AG09309 (cell line): ENCODE data around the gene TNFAIP8.

ENCODE experiments used
- DNase-seq: peaks from one replicate; pipeline ENCODE4 v3.0.0-alpha.2; 2010; ENCODE audit warnings: low read depth
- H3K4me3 ChIP-seq: 2 replicates; pipeline ENCODE4 v1.5.1; 2011; ENCODE audit warnings: mild to moderate bottlenecking, low read depth, low read length, moderate library complexity; ENCODE audit not compliant: control insufficient read depth
- CTCF ChIP-seq: IDR thresholded peaks from 2 replicates; pipeline ENCODE4 v1.5.1; 2011; ENCODE audit warnings: mild to moderate bottlenecking, low read depth, low read length, inconsistent platforms; ENCODE audit not compliant: insufficient read depth, control insufficient read depth; ENCODE audit errors: missing control alignments

The TNFAIP8 gene

DNA sequence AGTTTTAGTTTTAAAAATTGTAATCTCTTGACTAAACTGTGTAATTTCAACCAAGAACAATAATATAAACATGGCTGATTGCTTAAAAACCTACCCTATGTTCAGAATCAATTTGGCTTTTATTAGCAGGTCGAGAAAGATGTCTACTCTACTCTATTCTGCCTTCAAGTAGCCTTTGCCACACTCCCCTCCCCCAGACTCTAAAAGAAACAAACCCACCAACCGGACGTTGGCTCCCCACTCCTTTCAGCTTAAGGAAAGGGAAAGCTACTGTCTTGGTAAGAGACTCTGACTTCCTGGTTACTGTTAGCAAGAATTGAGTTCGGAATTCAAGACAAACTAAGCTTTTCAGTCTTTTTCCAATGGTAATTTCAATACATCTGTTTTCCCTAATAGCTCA is 46.7 kb downstream of the TNFAIP8 start:
- H3K4me3 ChIP-seq, result no peak overlapping the region
- no peak for TF ChIP-seq CTCF
- DNase-seq, result no peak

DNA sequence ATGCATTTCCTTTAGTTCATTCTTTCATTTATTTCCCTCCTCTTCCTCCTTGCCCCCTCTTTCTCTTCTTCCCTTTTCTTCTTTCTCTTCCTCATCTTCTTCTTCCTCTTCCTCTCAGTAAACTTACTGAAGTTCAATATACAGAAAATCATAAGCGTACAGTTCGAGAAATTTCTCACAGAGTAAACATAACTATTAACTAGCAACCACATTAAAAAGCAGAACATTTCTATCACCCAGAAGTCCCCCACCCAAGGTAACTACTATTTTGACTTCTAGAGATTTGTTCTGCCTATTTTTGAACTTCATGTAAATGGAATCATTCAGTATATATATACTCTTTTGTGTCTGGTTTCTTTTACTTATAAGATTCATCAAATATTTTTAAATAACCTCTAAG is 48.2 kb downstream of the TNFAIP8 start:
- no peak for TF ChIP-seq CTCF
- no peak overlapping the region for H3K4me3 ChIP-seq
- DNase-seq, result no peak

DNA sequence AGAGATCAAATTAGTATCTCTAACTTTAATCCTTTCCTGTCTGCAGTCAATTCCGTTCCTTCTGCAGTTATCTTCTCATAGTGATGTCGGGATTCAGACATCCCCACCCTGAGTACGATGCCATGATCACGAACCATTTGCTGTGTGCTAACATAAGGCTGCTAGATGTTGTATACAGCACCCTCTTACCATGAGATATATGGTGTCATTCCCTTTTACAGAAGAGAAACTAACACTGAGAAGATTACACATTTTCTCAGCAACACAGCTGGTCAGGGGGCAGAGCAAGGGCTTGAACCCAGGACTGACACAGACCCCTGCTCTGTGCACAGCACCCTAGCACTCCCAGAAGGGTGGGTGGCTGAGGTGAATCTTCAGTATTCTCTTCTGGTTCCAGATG is 49.6 kb downstream of the TNFAIP8 start:
- DNase-seq, result no peak
- H3K4me3 ChIP-seq, result no peak overlapping the region
- no peak for TF ChIP-seq CTCF

DNA sequence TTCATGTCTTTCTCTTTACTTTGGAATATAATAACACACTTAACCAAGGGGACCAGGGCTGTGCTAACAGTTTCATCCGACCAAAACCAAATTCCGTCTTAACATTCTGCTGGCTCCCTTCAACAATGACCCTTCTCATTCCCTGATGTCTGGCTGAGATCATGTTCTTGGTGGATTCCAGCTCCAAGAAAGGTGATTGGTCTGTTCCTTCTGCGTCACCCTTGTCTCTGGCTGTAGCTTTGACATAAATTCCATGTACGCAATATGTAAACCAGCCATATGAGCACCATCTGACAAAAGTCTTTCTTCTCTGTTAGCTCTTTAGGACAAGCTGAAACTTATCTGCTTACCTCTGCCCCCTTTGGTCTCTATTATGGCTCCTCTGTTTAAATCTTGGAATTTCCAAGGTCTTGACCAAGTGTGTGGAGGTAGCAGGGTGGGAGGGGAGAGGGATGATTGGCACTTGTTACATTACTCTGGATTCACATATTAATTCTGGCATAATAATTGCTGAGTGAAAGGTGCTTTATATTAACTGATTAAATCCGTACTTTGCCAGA is 50.8 kb downstream of the TNFAIP8 start:
- no peak for DNase-seq
- TF ChIP-seq CTCF, result no peak
- no peak overlapping the region for H3K4me3 ChIP-seq

GRCh38 chr5:119409235-119409815 is 53.5 kb downstream of the TNFAIP8 start:
- DNase-seq, result no peak
- no peak overlapping the region for H3K4me3 ChIP-seq
- TF ChIP-seq CTCF, result no peak

- no peak for TF ChIP-seq CTCF
- H3K4me3 ChIP-seq, result no peak overlapping the region
- DNase-seq, result no peak
These were observed 54.8 kb downstream of the TNFAIP8 start for GRCh38 chr5:119410448-119411159.
